Keratinocyte (primary cell): ENCODE measurements around the gene SMPD4. TPM values are rescaled to one million over a fixed set of nuclear protein-coding genes. Genes with fewer than 3 reads are reported as not detected.
"Not testable (repeated sequence)": the region's sequence is repeated elsewhere in the genome, so short reads cannot be mapped to it uniquely, and the experiment has no call there.

Source experiments
- DNase-seq: peaks from one replicate; pipeline ENCODE4 v3.0.0-alpha.2; 2011; ENCODE audit warnings: low read depth, missing footprints, low spot score
- FAIRE-seq: peaks from 2 replicates; lab custom pipeline; 2011; peaks lifted over from hg19 to GRCh38; lab: Jason Lieb, UNC
- H2AFZ ChIP-seq: 2 replicates; pipeline ENCODE4 v1.6.0; 2012; ENCODE audit warnings: low read length, control low read depth, inconsistent platforms; ENCODE audit not compliant: control insufficient read depth
- H3K27ac ChIP-seq: 2 replicates; pipeline ENCODE4 v1.5.1; 2011; ENCODE audit warnings: low read length; ENCODE audit not compliant: control insufficient read depth, insufficient read depth
- H3K27me3 ChIP-seq: 3 replicates; pipeline ENCODE4 v1.6.0; 2011; ENCODE audit warnings: low read length; ENCODE audit not compliant: control insufficient read depth, insufficient read depth; ENCODE audit errors: extremely low read depth
- H3K36me3 ChIP-seq, 2 experiments: 2 replicates in 1 of 2; 3 replicates in 1 of 2; pipeline ENCODE4 v1.5.1; 2011; ENCODE audit warnings: low read length in 2 of 2, mild to moderate bottlenecking in 1 of 2; ENCODE audit not compliant: control insufficient read depth in 2 of 2, insufficient read depth in 2 of 2; ENCODE audit errors: extremely low read depth in 1 of 2
- H3K4me1 ChIP-seq: 3 replicates; pipeline ENCODE4 v1.5.1; 2011; ENCODE audit warnings: low read length; ENCODE audit not compliant: control insufficient read depth, insufficient read depth; ENCODE audit errors: extremely low read depth
- H3K4me2 ChIP-seq: 3 replicates; pipeline ENCODE4 v1.6.0; 2011; ENCODE audit warnings: low read depth, low read length; ENCODE audit not compliant: control insufficient read depth, insufficient read depth; ENCODE audit errors: extremely low read depth
- H3K4me3 ChIP-seq, 3 experiments: fragments of 200-600 bp in 1 of 3; sonication (generic) in 1 of 3; 2 replicates in 2 of 3; 3 replicates in 1 of 3; pipeline ENCODE4 v1.5.1; 2011 to 2016; ENCODE audit warnings: low read length in 3 of 3, mild to moderate bottlenecking in 3 of 3, control low read depth in 2 of 3, inconsistent platforms in 1 of 3, low read depth in 1 of 3, mixed read lengths in 1 of 3, mixed run types in 1 of 3, moderate library complexity in 1 of 3; ENCODE audit not compliant: control insufficient read depth in 2 of 3, insufficient read depth in 2 of 3; ENCODE audit errors: extremely low read depth in 1 of 3
- H3K79me2 ChIP-seq: 2 replicates; pipeline ENCODE4 v1.6.0; 2012; ENCODE audit warnings: low read length; ENCODE audit not compliant: control insufficient read depth, insufficient read depth
- H3K9ac ChIP-seq: 3 replicates; pipeline ENCODE4 v1.6.0; 2011; ENCODE audit warnings: low read length; ENCODE audit not compliant: control insufficient read depth, insufficient read depth; ENCODE audit errors: extremely low read depth
- H3K9me1 ChIP-seq: 3 replicates; pipeline ENCODE4 v1.6.0; 2011; ENCODE audit warnings: low read length; ENCODE audit not compliant: control insufficient read depth, insufficient read depth; ENCODE audit errors: extremely low read depth
- H3K9me3 ChIP-seq: 2 replicates; pipeline ENCODE4 v1.5.1; 2012; ENCODE audit warnings: low read depth, low read length; ENCODE audit not compliant: control insufficient read depth
- H4K20me1 ChIP-seq: 3 replicates; pipeline ENCODE4 v1.6.0; 2011; ENCODE audit warnings: low read length; ENCODE audit not compliant: control insufficient read depth, insufficient read depth; ENCODE audit errors: extremely low read depth
- dilution Hi-C: fragments of 300-500 bp; cut with MboI; formaldehyde crosslinking; loops from one replicate; pipeline ENCODE4 v1.7.0; 2020; ENCODE audit warnings: low sequenced_read_pairs; ENCODE audit not compliant: extremely low pct_ligation_motif_present
- polyA plus RNA-seq, 5 experiments: library from polyadenylated mRNA; depleted of rRNA in 3 of 5; stranded (reverse) in 3 of 5; stranded (forward) in 1 of 5; unstranded in 1 of 5; fragments of >200 nt; gene quantifications; 1 replicate in 1 of 5; 2 replicates in 3 of 5; 3 replicates in 1 of 5; pipeline versions ENCODE4 v1.2.1 to v1.2.3, GENCODE V29; 2011 to 2012; ENCODE audit warnings: missing spikeins in 2 of 5, low read depth in 1 of 5, low replicate concordance in 1 of 5
- TF ChIP-seq, protein P1 (sequence below), 3 experiments: IDR thresholded peaks in 1 of 3; conservative IDR thresholded peaks in 1 of 3; optimal IDR thresholded peaks in 1 of 3; 2 replicates in 2 of 3; 3 replicates in 1 of 3; pipeline versions ENCODE3 to v1.5.1; 2011; ENCODE audit warnings: low read length in 3 of 3, mild to moderate bottlenecking in 3 of 3, moderate library complexity in 2 of 3, control low read depth in 1 of 3, inconsistent platforms in 1 of 3; ENCODE audit not compliant: insufficient read depth in 2 of 3; ENCODE audit errors: extremely low read depth in 1 of 3

Gene SMPD4
- polyA plus RNA-seq, 1 donor (not counting 4 experiments of a cell fraction or from before 2014, with no cell fraction given), result 23.8 TPM

- DNase-seq, result peak; percentile 1
- H3K79me2 ChIP-seq, result peaks cover 71% of the 10 kb centered on the region
- FAIRE-seq, H3K9me3 ChIP-seq, H4K20me1 ChIP-seq, H3K27me3 ChIP-seq, H3K9me1 ChIP-seq, dilution Hi-C loops: not testable (repeated sequence)
- H3K4me3 ChIP-seq, result peak within 1 kb of the TSS; percentile 88 to 99 (median 90)
- peaks cover 0 to 12% of the 10 kb centered on the region in 2 experiments for H3K36me3 ChIP-seq
- peaks cover 12% of the 10 kb centered on the region for H3K4me1 ChIP-seq
- peak within 1 kb of the TSS; percentile 86 for H3K27ac ChIP-seq
- TF ChIP-seq, protein P1, sequence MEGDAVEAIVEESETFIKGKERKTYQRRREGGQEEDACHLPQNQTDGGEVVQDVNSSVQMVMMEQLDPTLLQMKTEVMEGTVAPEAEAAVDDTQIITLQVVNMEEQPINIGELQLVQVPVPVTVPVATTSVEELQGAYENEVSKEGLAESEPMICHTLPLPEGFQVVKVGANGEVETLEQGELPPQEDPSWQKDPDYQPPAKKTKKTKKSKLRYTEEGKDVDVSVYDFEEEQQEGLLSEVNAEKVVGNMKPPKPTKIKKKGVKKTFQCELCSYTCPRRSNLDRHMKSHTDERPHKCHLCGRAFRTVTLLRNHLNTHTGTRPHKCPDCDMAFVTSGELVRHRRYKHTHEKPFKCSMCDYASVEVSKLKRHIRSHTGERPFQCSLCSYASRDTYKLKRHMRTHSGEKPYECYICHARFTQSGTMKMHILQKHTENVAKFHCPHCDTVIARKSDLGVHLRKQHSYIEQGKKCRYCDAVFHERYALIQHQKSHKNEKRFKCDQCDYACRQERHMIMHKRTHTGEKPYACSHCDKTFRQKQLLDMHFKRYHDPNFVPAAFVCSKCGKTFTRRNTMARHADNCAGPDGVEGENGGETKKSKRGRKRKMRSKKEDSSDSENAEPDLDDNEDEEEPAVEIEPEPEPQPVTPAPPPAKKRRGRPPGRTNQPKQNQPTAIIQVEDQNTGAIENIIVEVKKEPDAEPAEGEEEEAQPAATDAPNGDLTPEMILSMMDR (optimal IDR thresholded peaks at IDR 0.05 in 1 of 3, IDR thresholded peaks at IDR 0.05 in 1 of 3, conservative IDR thresholded peaks at IDR 0.05 in 1 of 3; ENCODE audit: extremely low read depth in 1 of 3, insufficient read depth in 2 of 3, low read length in 3 of 3), result peak; percentile 40 to 73 (median 58)
- peak within 1 kb of the TSS; percentile 92 for H3K9ac ChIP-seq
- peak within 1 kb of the TSS; percentile 93 for H3K4me2 ChIP-seq
- H2AFZ ChIP-seq, result peak within 1 kb of the TSS; percentile 92
These were observed 679 bp upstream of the SMPD4 start, which contains the start of gene MZT2B for GRCh38 chr2:130181880-130182682. Gene MZT2B (plus strand): TSS chr2:130182262. CDS start chr2:130182283, 21 bp downstream.

DNA sequence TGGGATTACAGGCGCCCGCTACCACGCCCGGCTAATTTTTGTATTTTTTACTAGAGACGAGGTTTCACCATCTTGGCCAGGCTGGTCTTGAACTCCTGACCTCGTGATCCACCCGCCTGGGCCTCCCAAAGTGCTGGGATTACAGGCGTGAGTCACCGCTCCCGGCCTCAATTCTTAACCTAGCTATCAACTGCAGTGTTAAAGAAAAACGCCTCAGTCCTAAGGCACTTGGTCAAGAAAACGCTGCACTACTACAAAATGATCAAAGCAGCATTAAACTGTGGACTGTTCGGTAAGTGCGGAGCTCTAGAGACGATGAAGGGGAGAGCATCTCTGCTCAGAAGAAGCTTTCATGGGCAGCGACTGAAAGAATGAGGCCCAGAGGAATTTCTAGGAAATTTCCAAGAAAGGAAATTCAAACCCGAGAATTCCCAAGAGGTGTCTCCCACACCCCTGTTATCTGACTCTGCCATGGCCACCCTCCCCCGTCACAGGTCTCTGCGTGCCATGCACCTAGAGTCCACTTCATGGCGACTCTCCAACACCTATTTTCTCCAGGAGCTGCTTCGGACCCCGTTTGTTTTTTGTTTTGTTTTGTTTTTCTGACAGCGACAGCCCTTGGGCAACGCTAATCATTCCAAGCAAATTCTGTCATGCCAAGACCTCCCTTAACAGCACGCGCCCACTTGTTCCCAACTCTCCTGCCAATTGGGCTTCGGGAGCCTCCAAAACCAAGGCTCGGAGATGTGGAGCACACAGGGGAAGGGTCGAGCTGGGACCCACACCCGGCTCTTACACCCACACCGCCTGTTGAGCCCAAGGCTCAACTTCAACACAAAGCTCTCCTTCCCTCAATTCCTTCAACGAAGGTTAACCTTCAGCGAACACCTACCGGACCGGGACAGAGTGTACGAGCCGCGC, 738 bp downstream of the SMPD4 start:
- Histone ChIP-seq H3K4me1 (peaks cover 12% of the 10 kb centered on the region), H3K79me2 (peaks cover 75% of the 10 kb centered on the region), H3K4me2 (peak overlapping the region; percentile 93), H3K9ac (peak overlapping the region; percentile 92), H3K4me3 (peak overlapping the region; percentile 88 to 99 (median 90)), H3K27ac (peak overlapping the region; percentile 86), H2AFZ (peak overlapping the region; percentile 80), H3K36me3 (peaks cover 4 to 12% of the 10 kb centered on the region in 2 experiments)
- H3K9me3 ChIP-seq, dilution Hi-C loops, H4K20me1 ChIP-seq, FAIRE-seq, H3K27me3 ChIP-seq, H3K9me1 ChIP-seq, DNase-seq: not testable (repeated sequence)

DNA sequence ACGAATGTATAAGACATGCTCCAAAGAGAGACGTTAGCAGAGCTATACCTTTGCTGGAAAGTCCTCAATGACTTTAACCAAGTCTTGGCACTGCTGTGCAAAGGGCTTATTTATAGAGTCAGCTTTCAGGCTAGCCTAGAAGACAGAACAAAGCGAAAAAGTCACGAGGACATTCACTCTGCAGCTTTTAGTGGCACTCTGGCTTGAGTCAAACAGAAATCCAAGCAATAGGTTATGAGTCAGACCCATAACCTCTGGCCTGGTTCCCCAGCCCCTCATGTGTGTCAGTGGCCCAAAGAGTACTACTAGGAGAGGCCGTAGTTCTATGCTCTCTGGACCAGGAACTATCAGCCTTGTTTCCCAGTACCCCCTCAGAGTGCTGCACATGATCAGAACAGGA, 6.5 kb downstream of the SMPD4 start:
- dilution Hi-C loops, H3K4me1 ChIP-seq, H2AFZ ChIP-seq, H3K4me2 ChIP-seq, DNase-seq, H3K9me3 ChIP-seq, H3K27ac ChIP-seq, H3K4me3 ChIP-seq, FAIRE-seq, H3K9ac ChIP-seq, H3K27me3 ChIP-seq, H4K20me1 ChIP-seq, H3K9me1 ChIP-seq: not testable (repeated sequence)
- H3K79me2 ChIP-seq, result peaks cover 40% of the 10 kb centered on the region
- H3K36me3 ChIP-seq, result peaks cover 8 to 15% of the 10 kb centered on the region in 2 experiments
